WTC11 (cell line): ENCODE data around the gene GAB1. TPM values are rescaled to one million over a fixed set of nuclear protein-coding genes. Genes with fewer than 3 reads are reported as not detected.
"Not testable (repeated sequence)": the region's sequence is repeated elsewhere in the genome, so short reads cannot be mapped to it uniquely, and the experiment has no call there.

ENCODE experiments used
- ATAC-seq: fragments of 200-7000 bp; cut with Tn5 transposase; 2 replicates; pipeline ENCODE4 v1.10.0; 2021; ENCODE audit warnings: mild to moderate bottlenecking, moderate library complexity
- CTCF ChIA-PET: fragments of 300-600 bp; sonication (Branson Sonifier 250); formaldehyde crosslinking; loops from one replicate; lab custom pipeline; 2021; ENCODE audit warnings: antibody characterized with exemption; lab: Charles Lee
- POLR2A ChIA-PET: fragments of 350-600 bp; sonication (Branson Sonifier 250); formaldehyde crosslinking; loops from one replicate; lab custom pipeline; 2021; ENCODE audit warnings: antibody characterized with exemption; lab: Charles Lee
- DNase-seq: peaks from one replicate; pipeline ENCODE4 v3.0.0; 2021; ENCODE audit warnings: low spot score
- H3K27ac Mint-ChIP-seq: 2 replicates; pipeline ENCODE4 v1.8.0; 2021; ENCODE audit warnings: mixed read lengths
- H3K27me3 Mint-ChIP-seq: 2 replicates; pipeline ENCODE4 v1.8.0; 2021; ENCODE audit warnings: low read depth, mild to moderate bottlenecking, moderate library complexity, mixed read lengths
- H3K36me3 Mint-ChIP-seq: 2 replicates; pipeline ENCODE4 v1.8.0; 2021; ENCODE audit warnings: mixed read lengths
- H3K4me1 Mint-ChIP-seq: 2 replicates; pipeline ENCODE4 v1.8.0; 2022; ENCODE audit warnings: mixed read lengths
- H3K4me3 Mint-ChIP-seq: 2 replicates; pipeline ENCODE4 v1.8.0; 2021; ENCODE audit warnings: mild to moderate bottlenecking, moderate library complexity, mixed read lengths
- H3K9me3 Mint-ChIP-seq: 2 replicates; pipeline ENCODE4 v1.8.0; 2021; ENCODE audit warnings: mixed read lengths
- ATF3 ChIP-seq: sonication (generic); formaldehyde crosslinking; conservative IDR thresholded peaks from 2 replicates; pipeline ENCODE4 v1.8.1; 2022; ENCODE audit warnings: mild to moderate bottlenecking, missing genetic modification reagents
- EMX1 ChIP-seq: fragments of 250-450 bp; sonication (Bioruptor Pico); IDR thresholded peaks from 2 replicates; pipeline ENCODE4 v1.8.0; 2021; ENCODE audit warnings: mild to moderate bottlenecking
- GTF2I ChIP-seq: fragments of 250-450 bp; sonication (Bioruptor Pico); conservative IDR thresholded peaks from 2 replicates; pipeline ENCODE4 v1.4.0; 2021; ENCODE audit warnings: mild to moderate bottlenecking
- HMGXB4 ChIP-seq: sonication (generic); formaldehyde crosslinking; IDR thresholded peaks from 2 replicates; pipeline ENCODE4 v1.8.1; 2023; ENCODE audit warnings: mild to moderate bottlenecking, moderate library complexity, missing genetic modification reagents
- JAZF1 ChIP-seq: fragments of 250-450 bp; sonication (Bioruptor Pico); IDR thresholded peaks from 2 replicates; pipeline ENCODE4 v1.9.0; 2021; ENCODE audit warnings: moderate library complexity, mild to moderate bottlenecking, inconsistent platforms
- JUN ChIP-seq: sonication (generic); formaldehyde crosslinking; IDR thresholded peaks from 2 replicates; pipeline ENCODE4 v1.8.0; 2023; ENCODE audit warnings: mild to moderate bottlenecking, missing genetic modification reagents
- MYBL2 ChIP-seq: sonication (generic); formaldehyde crosslinking; IDR thresholded peaks from 2 replicates; pipeline ENCODE4 v1.8.1; 2023; ENCODE audit warnings: mild to moderate bottlenecking, moderate library complexity, missing genetic modification reagents
- NFATC4 ChIP-seq: fragments of 250-450 bp; sonication (Bioruptor Pico); IDR thresholded peaks from 2 replicates; pipeline ENCODE4 v1.9.0; 2021; ENCODE audit warnings: mild to moderate bottlenecking
- NR1H2 ChIP-seq: sonication (generic); formaldehyde crosslinking; IDR thresholded peaks from 2 replicates; pipeline ENCODE4 v1.9.0; 2021; ENCODE audit warnings: mild to moderate bottlenecking, moderate library complexity, missing genetic modification reagents
- NR3C1 ChIP-seq: sonication (generic); formaldehyde crosslinking; conservative IDR thresholded peaks from 2 replicates; pipeline ENCODE4 v1.8.1; 2023; ENCODE audit warnings: low read depth, mild to moderate bottlenecking, missing genetic modification reagents
- PRRX2 ChIP-seq: fragments of 250-450 bp; sonication (Bioruptor Pico); IDR thresholded peaks from 2 replicates; pipeline ENCODE4 v1.8.0; 2021; ENCODE audit warnings: mild to moderate bottlenecking
- SMAD4 ChIP-seq: sonication (generic); formaldehyde crosslinking; IDR thresholded peaks from 2 replicates; pipeline ENCODE4 v1.8.0; 2022; ENCODE audit warnings: mild to moderate bottlenecking, missing genetic modification reagents
- TEAD4 ChIP-seq: sonication (generic); formaldehyde crosslinking; IDR thresholded peaks from 2 replicates; pipeline ENCODE4 v1.8.0; 2022; ENCODE audit warnings: mild to moderate bottlenecking, missing genetic modification reagents
- TP53 ChIP-seq: sonication (generic); formaldehyde crosslinking; IDR thresholded peaks from 2 replicates; pipeline ENCODE4 v1.8.1; 2023; ENCODE audit warnings: mild to moderate bottlenecking, missing genetic modification reagents
- USF1 ChIP-seq: sonication (generic); formaldehyde crosslinking; IDR thresholded peaks from 2 replicates; pipeline ENCODE4 v1.8.0; 2022; ENCODE audit warnings: mild to moderate bottlenecking, missing genetic modification reagents
- ZNF263 ChIP-seq: sonication (generic); formaldehyde crosslinking; IDR thresholded peaks from 2 replicates; pipeline ENCODE4 v1.8.1; 2022; ENCODE audit warnings: low read depth, mild to moderate bottlenecking, moderate library complexity, missing genetic modification reagents
- ZNF317 ChIP-seq: sonication (generic); formaldehyde crosslinking; IDR thresholded peaks from 2 replicates; pipeline ENCODE4 v1.8.1; 2023; ENCODE audit warnings: low read depth, mild to moderate bottlenecking, moderate library complexity, missing genetic modification reagents, borderline replicate concordance
- ZNF416 ChIP-seq: fragments of 250-450 bp; sonication (Bioruptor Pico); IDR thresholded peaks from 2 replicates; pipeline ENCODE4 v1.9.0; 2021; ENCODE audit warnings: mild to moderate bottlenecking, inconsistent platforms
- ZNF532 ChIP-seq: fragments of 250-450 bp; sonication (Bioruptor Pico); IDR thresholded peaks from 2 replicates; pipeline ENCODE4 v1.9.0; 2021; ENCODE audit warnings: mild to moderate bottlenecking, borderline replicate concordance
- total RNA-seq: library from RNA; stranded (reverse); gene quantifications from 3 replicates; pipeline ENCODE4 v1.2.3, GENCODE V29; 2021

GAB1 gene
- total RNA-seq, 1 experiment from 2014 or later = 17.4 TPM

GRCh38 chr4:143347484-143348111 lies 10.9 kb downstream of the GAB1 start:
- peaks cover 59% of the 10 kb centered on the region for H3K4me1 Mint-ChIP-seq
- ChIA-PET CTCF (no interaction called here), POLR2A (interaction anchor here (1.1 kb wide), 1 partner anchor 11 kb away, joined by 3 read pairs; the partner anchor contains the start of gene GAB1)
- no peak overlapping the region for H3K4me3 Mint-ChIP-seq
- no peaks in the 10 kb centered on the region for H3K27me3 Mint-ChIP-seq
- H3K36me3 Mint-ChIP-seq = no peaks in the 10 kb centered on the region
- TF ChIP-seq MYBL2 (CRISPR knock-in tag) (no peak), TEAD4 (CRISPR knock-in tag) (no peak), NR3C1 (CRISPR knock-in tag) (no peak), JAZF1 (no peak), GTF2I (no peak), HMGXB4 (CRISPR knock-in tag) (no peak), ATF3 (no peak), JUN (no peak), TP53 (no peak), ZNF317 (CRISPR knock-in tag) (no peak), ZNF263 (CRISPR knock-in tag) (no peak), ZNF416 (CRISPR knock-in tag) (no peak), SMAD4 (CRISPR knock-in tag) (no peak), ZNF532 (CRISPR knock-in tag) (no peak)
- no peak for ATAC-seq
- DNase-seq = no peak
- no peak overlapping the region for H3K27ac Mint-ChIP-seq
- H3K9me3 Mint-ChIP-seq = no peaks in the 10 kb centered on the region

DNA sequence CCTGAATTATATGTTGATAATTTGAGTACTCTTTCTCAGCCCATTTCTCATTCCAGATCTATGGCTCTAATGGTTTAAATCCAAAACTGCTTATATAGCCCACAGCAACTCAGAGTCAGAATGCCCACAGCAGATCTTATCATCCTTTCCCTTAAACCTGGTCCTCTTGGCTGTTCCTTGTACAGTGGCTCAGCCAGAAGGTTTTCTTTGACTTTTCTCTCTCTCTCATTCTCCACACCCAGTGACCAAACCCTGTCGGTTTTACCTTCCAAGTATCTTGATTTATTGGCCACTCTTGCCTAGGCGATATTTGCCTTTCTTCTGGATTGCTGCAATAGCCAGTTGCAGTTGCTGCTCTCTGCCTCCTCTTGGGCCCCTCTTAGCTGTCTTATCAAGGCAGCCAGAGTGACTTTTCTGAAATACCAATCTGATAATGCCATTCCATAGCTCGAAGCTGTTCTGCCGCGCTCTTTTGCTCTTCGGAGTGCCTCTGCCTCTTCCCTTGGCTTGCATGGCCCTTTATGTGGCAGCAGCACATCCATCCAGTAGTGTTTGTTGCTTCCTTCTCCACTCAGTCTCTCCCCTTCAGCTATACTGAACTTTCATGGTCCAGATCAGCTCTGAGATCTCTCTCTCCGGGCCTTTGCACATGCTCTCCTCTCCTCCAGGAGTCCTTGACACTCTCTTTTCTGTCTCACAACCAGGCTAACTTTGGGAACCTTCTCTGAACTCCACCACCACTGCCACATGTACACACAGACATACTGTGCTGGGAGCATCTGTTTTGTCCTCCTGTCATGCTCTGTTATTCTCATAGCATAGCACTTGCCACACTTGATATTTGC lies 11.8 kb downstream of the GAB1 start:
- Mint-ChIP-seq H3K36me3 (no peaks in the 10 kb centered on the region), H3K27ac (peak overlapping the region; percentile 32; the same call in 1 of the 2 replicates), H3K9me3 (no peaks in the 10 kb centered on the region), H3K4me1 (peaks cover 59% of the 10 kb centered on the region), H3K4me3 (no peak overlapping the region), H3K27me3 (no peaks in the 10 kb centered on the region)
- ChIA-PET CTCF (no interaction called here), POLR2A (no interaction called here)
- TF ChIP-seq NFATC4 (CRISPR knock-in tag) = no peak
- no peak for TF ChIP-seq PRRX2 (CRISPR knock-in tag)
- TF ChIP-seq EMX1 (CRISPR knock-in tag) = no peak
- TF ChIP-seq ZNF416 (CRISPR knock-in tag) = no peak
- no peak for TF ChIP-seq ATF3
- TF ChIP-seq NR1H2 (CRISPR knock-in tag) = no peak
- no peak for TF ChIP-seq USF1 (CRISPR knock-in tag)
- no peak for ATAC-seq
- no peak for DNase-seq

- CTCF ChIA-PET, H3K27me3 Mint-ChIP-seq, POLR2A ChIA-PET, H3K4me3 Mint-ChIP-seq, H3K27ac Mint-ChIP-seq, H3K9me3 Mint-ChIP-seq, ATAC-seq, H3K36me3 Mint-ChIP-seq, DNase-seq: not testable (repeated sequence)
- H3K4me1 Mint-ChIP-seq = peaks cover 57% of the 10 kb centered on the region
These were observed 13.3 kb downstream of the GAB1 start for GRCh38 chr4:143349858-143350527.
